Esophagus squamous epithelium (tissue), 5 donors: ENCODE data around the gene CYREN. TPM values are rescaled to one million over a fixed set of nuclear protein-coding genes. Genes with fewer than 3 reads are reported as not detected.
"Not testable (repeated sequence)": the region's sequence is repeated elsewhere in the genome, so short reads cannot be mapped to it uniquely, and the experiment has no call there.

Experiments
- DNase-seq: peaks from one replicate; lab custom pipeline; 2025; lab: John Stamatoyannopoulos, UW
- H3K27ac ChIP-seq, 4 donors: fragments of 200-600 bp; sonication (generic); one replicate each; pipeline ENCODE4 v1.5.1; 2016 to 2019; ENCODE audit warnings: mild to moderate bottlenecking in 1 of 4
- H3K27me3 ChIP-seq, 4 donors: fragments of 200-600 bp; sonication (generic); 1 replicate in 3 of 4; 2 replicates in 1 of 4; pipeline versions ENCODE4 v1.5.1 to v1.6.0; 2017 to 2021; ENCODE audit warnings: antibody characterized with exemption in 1 of 4
- H3K36me3 ChIP-seq, 3 donors: fragments of 200-600 bp; sonication (generic); one replicate each; pipeline ENCODE4 v1.5.1; 2016 to 2019
- H3K4me1 ChIP-seq, 3 donors: fragments of 200-600 bp; sonication (generic); one replicate each; pipeline ENCODE4 v1.5.1; 2017 to 2019
- H3K4me3 ChIP-seq, 4 donors: fragments of 200-600 bp; sonication (generic); 1 replicate in 3 of 4; 2 replicates in 1 of 4; pipeline ENCODE4 v1.5.1; 2016 to 2019; ENCODE audit warnings: mild to moderate bottlenecking in 2 of 4, moderate library complexity in 1 of 4
- H3K9me3 ChIP-seq, 3 donors: fragments of 200-600 bp; sonication (generic); one replicate each; pipeline ENCODE4 v1.5.1; 2016 to 2019
- CTCF ChIP-seq, 6 experiments: fragments of 450-650 bp in 4 of 6; fragments of 200-600 bp in 2 of 6; sonication (generic) in 2 of 6; IDR thresholded peaks; one replicate each; pipeline ENCODE4 v1.5.1; 2016 to 2019; ENCODE audit warnings: antibody characterized with exemption in 6 of 6, mild to moderate bottlenecking in 4 of 6, moderate library complexity in 4 of 6
- POLR2A ChIP-seq, 4 donors: fragments of 450-650 bp; IDR thresholded peaks; one replicate each; pipeline ENCODE4 v1.6.1; 2017; ENCODE audit warnings: antibody characterized with exemption in 4 of 4, mild to moderate bottlenecking in 4 of 4, moderate library complexity in 3 of 4
- WGBS, 2 donors: methylation state at CpG; one replicate each; pipeline ENCODE4 v1.1.5; 2018; 5-methylcytosine and 5-hydroxymethylcytosine counted together
- intact Hi-C: fragments of 100-400 bp; cut with DNase I; formaldehyde crosslinking; loops from one replicate; pipeline ENCODE4 v1.15.0; 2022
- small RNA-seq, 4 donors: library from RNA; depleted of rRNA; stranded (forward); fragments of <200 nt; gene quantifications; one replicate each; pipeline ENCODE3, GENCODE V24; 2016
- total RNA-seq, 4 donors: library from RNA; depleted of rRNA; stranded (reverse); fragments of >200 nt; gene quantifications; one replicate each; pipeline ENCODE4 v1.1.0, GENCODE V29; 2016
- donor health status: DM: yes; HTN: yes; CAD: no.

CYREN gene
- total RNA-seq, 4 donors from 2014 or later: 19.0 to 53.8 (median 35.4) TPM

DNA sequence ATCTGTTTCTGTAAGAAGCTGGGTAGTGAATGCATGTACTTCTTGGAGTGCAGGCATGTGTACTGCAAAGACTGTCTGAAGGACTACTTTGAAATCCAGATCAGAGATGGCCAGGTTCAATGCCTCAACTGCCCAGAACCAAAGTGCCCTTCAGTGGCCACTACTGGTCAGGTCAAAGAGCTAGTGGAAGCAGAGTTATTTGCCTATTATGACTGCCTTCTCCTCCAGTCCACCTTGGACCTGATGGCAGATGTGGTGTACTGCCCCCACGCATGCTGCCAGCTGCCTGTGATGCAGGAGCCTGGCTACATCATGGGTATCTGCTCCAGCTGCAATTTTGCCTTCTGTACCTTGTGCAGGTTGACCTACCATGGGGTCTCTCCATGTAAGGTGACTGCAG lies 41.6 kb downstream of the CYREN start:
- H3K4me3 ChIP-seq: no peak overlapping the region
- no peaks in the 10 kb centered on the region for H3K36me3 ChIP-seq
- H3K9me3 ChIP-seq: peaks cover 0 to 4% (median 4%) of the 10 kb centered on the region in 3 donors
- intact Hi-C loops: no loop called here
- no peak overlapping the region for H3K27ac ChIP-seq
- no peak for DNase-seq
- TF ChIP-seq CTCF (IDR thresholded peaks at IDR 0.05): no peak
- no peak for TF ChIP-seq POLR2A (IDR thresholded peaks at IDR 0.05)
- WGBS, 2 donors: 100% methylated on average over 1 of the region's 1 CpG
- no peaks in the 10 kb centered on the region for H3K27me3 ChIP-seq
- H3K4me1 ChIP-seq: no peaks in the 10 kb centered on the region

- H3K36me3 ChIP-seq, H3K27me3 ChIP-seq, H3K27ac ChIP-seq, intact Hi-C loops, H3K4me3 ChIP-seq, H3K9me3 ChIP-seq, H3K4me1 ChIP-seq, DNase-seq: not testable (repeated sequence)
- WGBS, 2 donors: 71 to 75% methylated on average over 3 of the region's 3 CpGs
Observed at GRCh38 chr7:135124631-135125030, 45.9 kb downstream of the CYREN start.

DNA sequence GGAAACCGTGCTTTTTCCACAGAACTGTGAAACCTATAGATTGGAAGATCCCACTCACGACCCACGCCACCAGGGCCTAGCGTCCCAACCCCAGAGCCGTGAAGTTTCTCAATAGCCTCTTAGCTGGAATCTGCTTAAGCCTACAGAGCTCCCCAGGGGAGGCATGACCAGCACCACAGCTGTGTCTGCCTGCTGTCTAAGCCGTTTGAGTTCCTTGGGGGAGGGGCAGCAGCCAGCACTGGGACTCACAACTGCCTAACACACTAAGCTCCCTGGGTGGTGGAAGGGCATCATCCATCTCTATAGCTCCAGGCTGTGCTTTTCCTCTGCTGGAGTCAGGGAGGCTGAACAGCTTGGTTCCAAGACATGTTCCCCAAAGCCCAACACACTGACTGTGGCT lies 48.6 kb downstream of the CYREN start:
- DNase-seq: no peak
- Histone ChIP-seq H3K9me3 (no peaks in the 10 kb centered on the region), H3K27me3 (no peaks in the 10 kb centered on the region), H3K4me3 (no peak overlapping the region), H3K36me3 (no peaks in the 10 kb centered on the region), H3K27ac (no peak overlapping the region), H3K4me1 (no peaks in the 10 kb centered on the region)
- TF ChIP-seq POLR2A (IDR thresholded peaks at IDR 0.05): no peak
- TF ChIP-seq CTCF (IDR thresholded peaks at IDR 0.05): no peak
- 64 to 86% methylated on average over 3 to 5 of the region's 6 CpGs for WGBS, 2 donors
- intact Hi-C loops: no loop called here

GRCh38 chr7:135117096-135117495 lies 53.4 kb downstream of the CYREN start:
- no peak overlapping the region for H3K27ac ChIP-seq
- H3K9me3 ChIP-seq: no peaks in the 10 kb centered on the region
- 93 to 100% methylated on average over 1 of the region's 1 CpG for WGBS, 2 donors
- DNase-seq: no peak
- H3K36me3 ChIP-seq: no peaks in the 10 kb centered on the region
- H3K4me1 ChIP-seq: no peaks in the 10 kb centered on the region
- no peak overlapping the region for H3K4me3 ChIP-seq
- TF ChIP-seq CTCF (IDR thresholded peaks at IDR 0.05): no peak
- no peaks in the 10 kb centered on the region for H3K27me3 ChIP-seq
- intact Hi-C loops: no loop called here

Small RNA genes lying within 50 kb of the gene (small RNA-seq; reads per million reads assigned to genes)
- gene MIR6509: 0.21 to 1.5 (median 0.98) reads per million in 4 donors

Other genes with a start within 250 kb of the CYREN start
- gene AGBL3, start 184.2 kb downstream of the CYREN start, total RNA-seq: 1 to 10 TPM in 1 of 4 donors, under 1 TPM in 3; 0.35 to 3.6 (median 0.55) TPM
- 1 to 10 TPM in 3 of 4 donors, under 1 TPM in 1; 0.57 to 9.5 (median 5.2) TPM for gene TMEM140, start 22.6 kb downstream of the CYREN start, total RNA-seq
- gene WDR91, start 40.8 kb upstream of the CYREN start, total RNA-seq: 10 to 100 TPM; 19.6 to 29.0 (median 24.3) TPM
- gene STRA8, start 63.1 kb upstream of the CYREN start, total RNA-seq: not detected